ENCODE data around the gene SIRT4.
"Not testable (repeated sequence)": the region's sequence is repeated elsewhere in the genome, so short reads cannot be mapped to it uniquely, and the experiment has no call there.

The SIRT4 gene

GRCh38 chr12:120336392-120336791 lies 34.3 kb downstream of the SIRT4 start:
- not testable (repeated sequence) for DNase-seq

GRCh38 chr12:120337730-120338129 lies 35.6 kb downstream of the SIRT4 start:
- no peak for DNase-seq

- DNase-seq = no peak
These were observed 37.1 kb downstream of the SIRT4 start for GRCh38 chr12:120339256-120339655.

- no peak for DNase-seq
These were observed 40.3 kb downstream of the SIRT4 start for GRCh38 chr12:120342175-120343038.

- DNase-seq = no peak
These were observed 41.0 kb downstream of the SIRT4 start for GRCh38 chr12:120343039-120343537.

- DNase-seq = no peak
These were observed 41.6 kb downstream of the SIRT4 start for GRCh38 chr12:120343692-120344091.

- no peak for DNase-seq
These were observed 43.9 kb downstream of the SIRT4 start for GRCh38 chr12:120346031-120346430.

GRCh38 chr12:120346681-120347080 lies 44.6 kb downstream of the SIRT4 start:
- DNase-seq = no peak

- no peak for DNase-seq
These were observed 45.6 kb downstream of the SIRT4 start for GRCh38 chr12:120347766-120348165.

GRCh38 chr12:120350576-120351350 lies 48.6 kb downstream of the SIRT4 start:
- no peak for DNase-seq

- no peak for DNase-seq
These were observed 50.0 kb downstream of the SIRT4 start for GRCh38 chr12:120352117-120352516.

GRCh38 chr12:120353136-120353535 lies 51.0 kb downstream of the SIRT4 start:
- no peak for DNase-seq

- DNase-seq = no peak
These were observed 51.6 kb downstream of the SIRT4 start for GRCh38 chr12:120353556-120354317.

GRCh38 chr12:120356567-120357030 lies 54.5 kb downstream of the SIRT4 start:
- peak; percentile 75 for DNase-seq

- no peak for DNase-seq
These were observed 55.0 kb downstream of the SIRT4 start for GRCh38 chr12:120357104-120357503.

- DNase-seq = no peak
These were observed 56.4 kb downstream of the SIRT4 start for GRCh38 chr12:120358412-120359100.

- no peak for DNase-seq
These were observed 57.0 kb downstream of the SIRT4 start for GRCh38 chr12:120359128-120359527.

GRCh38 chr12:120361506-120362208 lies 59.5 kb downstream of the SIRT4 start:
- DNase-seq = peak; percentile 10

Measured in activated CD4-positive, alpha-beta T cell treated with anti-CD3 and anti-CD28 coated beads, Interleukin-2, amount 50 U/mL, for 16 hours (primary cell).